GM18526 (cell line): Measurements from ENCODE around the gene GIPC2.

Source experiments
- POLR2A ChIP-seq: IDR thresholded peaks from 3 replicates; pipeline ENCODE4 v1.6.1; 2011; ENCODE audit not compliant: insufficient read length; ENCODE audit errors: extremely low read depth

Gene GIPC2

GRCh38 chr1:78143673-78144072 lies 97.9 kb downstream of the GIPC2 start:
- TF ChIP-seq POLR2A = no peak

GRCh38 chr1:78145105-78145580 lies 99.4 kb downstream of the GIPC2 start:
- no peak for TF ChIP-seq POLR2A

GRCh38 chr1:78146205-78146771 lies 100.5 kb downstream of the GIPC2 start:
- TF ChIP-seq POLR2A = no peak

GRCh38 chr1:78147031-78147430 lies 101.3 kb downstream of the GIPC2 start:
- TF ChIP-seq POLR2A = no peak

GRCh38 chr1:78153092-78153736 lies 107.4 kb downstream of the GIPC2 start:
- TF ChIP-seq POLR2A = no peak

GRCh38 chr1:78155121-78155520 lies 109.4 kb downstream of the GIPC2 start:
- TF ChIP-seq POLR2A = no peak

GRCh38 chr1:78156805-78157521 lies 111.2 kb downstream of the GIPC2 start:
- TF ChIP-seq POLR2A = no peak

- no peak for TF ChIP-seq POLR2A
Measured at GRCh38 chr1:78165816-78166215, 120.0 kb downstream of the GIPC2 start.

- no peak for TF ChIP-seq POLR2A
Measured at GRCh38 chr1:78168306-78168705, 122.5 kb downstream of the GIPC2 start.

- TF ChIP-seq POLR2A = no peak
Measured at GRCh38 chr1:78170859-78171258, 125.1 kb downstream of the GIPC2 start.

GRCh38 chr1:78171736-78172590 lies 126.2 kb downstream of the GIPC2 start:
- no peak for TF ChIP-seq POLR2A

- no peak for TF ChIP-seq POLR2A
Measured at GRCh38 chr1:78176448-78176847, 130.7 kb downstream of the GIPC2 start.

GRCh38 chr1:78177708-78178270 lies 132.0 kb downstream of the GIPC2 start:
- no peak for TF ChIP-seq POLR2A

GRCh38 chr1:78178816-78179215 lies 133.1 kb downstream of the GIPC2 start:
- TF ChIP-seq POLR2A = no peak

- TF ChIP-seq POLR2A = no peak
Measured at GRCh38 chr1:78184460-78185072, 138.8 kb downstream of the GIPC2 start.
